ENCODE data around the gene CAMSAP1. TPM values are rescaled to one million over a fixed set of nuclear protein-coding genes. Genes with fewer than 3 reads are reported as not detected.
A peak's percentile ranks its signal among the peaks of the same experiment; 100 is the strongest.

Gene CAMSAP1
- polyA plus RNA-seq, 1 donor from 2014 or later: 58.5 TPM

DNA sequence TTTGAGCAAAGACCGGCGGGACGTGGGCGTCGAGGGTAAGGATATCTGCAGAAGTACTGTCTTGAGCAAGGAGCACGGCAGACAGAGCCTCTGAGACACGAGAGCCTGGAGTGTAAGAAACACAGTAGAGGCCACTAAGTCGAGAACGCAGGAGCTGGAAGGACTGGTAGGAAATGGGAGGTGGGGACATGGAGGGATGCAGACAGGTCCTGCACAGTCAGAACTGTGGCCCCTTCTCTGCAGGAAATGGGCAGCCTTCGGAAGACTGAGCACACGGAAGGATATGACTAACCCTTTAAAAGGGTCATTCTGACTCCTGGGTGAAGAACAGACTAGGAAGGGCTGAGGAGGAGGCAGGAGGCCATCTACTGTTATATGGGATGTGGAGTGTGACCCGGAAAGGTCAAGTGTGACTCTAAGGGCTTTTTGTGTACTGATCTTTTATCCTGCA lies 1.4 kb upstream of the CAMSAP1 start:
- no peak overlapping the region for H3K27ac ChIP-seq (ENCODE audit: low read length)
- peaks cover 54% of the 10 kb centered on the region for H3K79me2 ChIP-seq (replicated peaks; ENCODE audit: insufficient read depth, low read length)
- peak overlapping the region; percentile 73 for H3K4me2 ChIP-seq (ENCODE audit: low read length)
- H3K9me2 ChIP-seq (ENCODE audit: insufficient read depth, low read length): no peaks in the 10 kb centered on the region
- no peak overlapping the region for H2AFZ ChIP-seq (ENCODE audit: low read depth, low read length)
- H3F3A ChIP-seq (ENCODE audit: insufficient read depth, low read length, poor library complexity, severe bottlenecking): no peaks in the 10 kb centered on the region
- H3K27me3 ChIP-seq (ENCODE audit: insufficient read depth, low read depth, low read length): no peaks in the 10 kb centered on the region
- peak overlapping the region; percentile 80 for H3K9ac ChIP-seq (ENCODE audit: low read length)
- H3K4me3 ChIP-seq (ENCODE audit: low read length): peak overlapping the region; percentile 94
- H3K9me3 ChIP-seq (ENCODE audit: low read length): peaks cover 3% of the 10 kb centered on the region
- TF ChIP-seq EZH2 (IDR thresholded peaks at IDR 0.05; ENCODE audit: borderline replicate concordance, insufficient read depth, low read length, poor library complexity, severe bottlenecking) (no peak), MXI1 (conservative IDR thresholded peaks at IDR 0.05; ENCODE audit: poor library complexity, severe bottlenecking) (no peak), EP300 (conservative IDR thresholded peaks at IDR 0.05; ENCODE audit: poor library complexity, severe bottlenecking) (no peak), REST (IDR thresholded peaks at IDR 0.05; ENCODE audit: borderline replicate concordance) (no peak), POLR2AphosphoS5 (IDR thresholded peaks at IDR 0.05) (no peak)
- H4K20me1 ChIP-seq (ENCODE audit: insufficient read depth): peaks cover 6% of the 10 kb centered on the region
- H3K36me3 ChIP-seq (ENCODE audit: insufficient read depth, low read length): peaks cover 8% of the 10 kb centered on the region

DNA sequence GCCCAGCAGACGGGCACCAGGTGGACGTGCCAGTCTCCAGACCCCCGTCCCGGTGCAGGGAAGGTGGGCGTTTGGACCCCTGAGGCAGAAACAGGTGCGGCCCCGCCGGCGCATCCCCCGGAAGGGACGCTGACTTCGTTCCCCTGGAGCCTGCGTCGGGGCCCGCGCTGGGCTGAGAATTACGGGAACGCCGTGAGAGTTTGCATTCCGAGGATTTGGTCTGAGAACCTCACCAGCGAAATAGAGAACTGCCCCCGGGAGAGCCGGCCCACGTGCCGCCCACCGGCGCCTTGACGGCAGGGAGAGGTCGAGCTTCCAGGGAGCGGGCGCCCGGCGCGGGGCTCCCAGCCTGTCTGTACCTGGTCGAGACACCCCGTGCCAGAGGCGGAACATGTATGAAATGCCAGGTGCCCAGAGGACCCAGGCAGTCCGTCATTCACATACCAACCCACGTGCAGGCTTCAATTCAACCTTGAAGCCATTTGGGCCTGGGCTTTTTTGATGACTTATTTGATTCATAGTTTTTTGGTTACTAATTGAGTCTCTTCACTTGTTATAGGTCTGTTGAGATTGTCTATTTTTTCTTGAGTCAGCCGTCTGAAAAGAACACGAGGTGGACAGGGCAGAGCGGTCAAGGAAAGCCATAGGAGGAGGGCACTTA lies 877 bp upstream of the CAMSAP1 start:
- Histone ChIP-seq H3K79me2 (replicated peaks; ENCODE audit: insufficient read depth, low read length) (peaks cover 60% of the 10 kb centered on the region), H3K9ac (ENCODE audit: low read length) (peak overlapping the region; percentile 80), H3K36me3 (ENCODE audit: insufficient read depth, low read length) (peaks cover 4% of the 10 kb centered on the region), H2AFZ (ENCODE audit: low read depth, low read length) (no peak overlapping the region), H3K4me3 (ENCODE audit: low read length) (peak overlapping the region; percentile 94), H3K4me2 (ENCODE audit: low read length) (peak overlapping the region; percentile 73), H3K27ac (ENCODE audit: low read length) (peak overlapping the region; percentile 69), H3K9me3 (ENCODE audit: low read length) (no peaks in the 10 kb centered on the region), H3K27me3 (ENCODE audit: insufficient read depth, low read depth, low read length) (no peaks in the 10 kb centered on the region), H4K20me1 (ENCODE audit: insufficient read depth) (peaks cover 6% of the 10 kb centered on the region), H3F3A (ENCODE audit: insufficient read depth, low read length, poor library complexity, severe bottlenecking) (no peaks in the 10 kb centered on the region), H3K9me2 (ENCODE audit: insufficient read depth, low read length) (no peaks in the 10 kb centered on the region)
- TF ChIP-seq EZH2 (IDR thresholded peaks at IDR 0.05; ENCODE audit: borderline replicate concordance, insufficient read depth, low read length, poor library complexity, severe bottlenecking) (no peak), MXI1 (conservative IDR thresholded peaks at IDR 0.05; ENCODE audit: poor library complexity, severe bottlenecking) (no peak), TAF1 (IDR thresholded peaks at IDR 0.05; ENCODE audit: low read depth) (no peak), REST (IDR thresholded peaks at IDR 0.05; ENCODE audit: borderline replicate concordance) (no peak), SMC3 (conservative IDR thresholded peaks at IDR 0.05; ENCODE audit: poor library complexity) (no peak), RAD21 (conservative IDR thresholded peaks at IDR 0.05) (no peak), POLR2AphosphoS5 (IDR thresholded peaks at IDR 0.05) (no peak), EP300 (conservative IDR thresholded peaks at IDR 0.05; ENCODE audit: poor library complexity, severe bottlenecking) (no peak)
- TF ChIP-seq, protein P1, sequence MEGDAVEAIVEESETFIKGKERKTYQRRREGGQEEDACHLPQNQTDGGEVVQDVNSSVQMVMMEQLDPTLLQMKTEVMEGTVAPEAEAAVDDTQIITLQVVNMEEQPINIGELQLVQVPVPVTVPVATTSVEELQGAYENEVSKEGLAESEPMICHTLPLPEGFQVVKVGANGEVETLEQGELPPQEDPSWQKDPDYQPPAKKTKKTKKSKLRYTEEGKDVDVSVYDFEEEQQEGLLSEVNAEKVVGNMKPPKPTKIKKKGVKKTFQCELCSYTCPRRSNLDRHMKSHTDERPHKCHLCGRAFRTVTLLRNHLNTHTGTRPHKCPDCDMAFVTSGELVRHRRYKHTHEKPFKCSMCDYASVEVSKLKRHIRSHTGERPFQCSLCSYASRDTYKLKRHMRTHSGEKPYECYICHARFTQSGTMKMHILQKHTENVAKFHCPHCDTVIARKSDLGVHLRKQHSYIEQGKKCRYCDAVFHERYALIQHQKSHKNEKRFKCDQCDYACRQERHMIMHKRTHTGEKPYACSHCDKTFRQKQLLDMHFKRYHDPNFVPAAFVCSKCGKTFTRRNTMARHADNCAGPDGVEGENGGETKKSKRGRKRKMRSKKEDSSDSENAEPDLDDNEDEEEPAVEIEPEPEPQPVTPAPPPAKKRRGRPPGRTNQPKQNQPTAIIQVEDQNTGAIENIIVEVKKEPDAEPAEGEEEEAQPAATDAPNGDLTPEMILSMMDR (IDR thresholded peaks at IDR 0.05; ENCODE audit: poor library complexity, severe bottlenecking): no peak

All from neural cell (in vitro differentiated cells).